ENCODE measurements around the gene VPS52. TPM values are rescaled to one million over a fixed set of nuclear protein-coding genes. Genes with fewer than 3 reads are reported as not detected.

The VPS52 gene
- total RNA-seq, 6 donors from 2014 or later = 30.1 to 170 (median 45.8) TPM

DNA sequence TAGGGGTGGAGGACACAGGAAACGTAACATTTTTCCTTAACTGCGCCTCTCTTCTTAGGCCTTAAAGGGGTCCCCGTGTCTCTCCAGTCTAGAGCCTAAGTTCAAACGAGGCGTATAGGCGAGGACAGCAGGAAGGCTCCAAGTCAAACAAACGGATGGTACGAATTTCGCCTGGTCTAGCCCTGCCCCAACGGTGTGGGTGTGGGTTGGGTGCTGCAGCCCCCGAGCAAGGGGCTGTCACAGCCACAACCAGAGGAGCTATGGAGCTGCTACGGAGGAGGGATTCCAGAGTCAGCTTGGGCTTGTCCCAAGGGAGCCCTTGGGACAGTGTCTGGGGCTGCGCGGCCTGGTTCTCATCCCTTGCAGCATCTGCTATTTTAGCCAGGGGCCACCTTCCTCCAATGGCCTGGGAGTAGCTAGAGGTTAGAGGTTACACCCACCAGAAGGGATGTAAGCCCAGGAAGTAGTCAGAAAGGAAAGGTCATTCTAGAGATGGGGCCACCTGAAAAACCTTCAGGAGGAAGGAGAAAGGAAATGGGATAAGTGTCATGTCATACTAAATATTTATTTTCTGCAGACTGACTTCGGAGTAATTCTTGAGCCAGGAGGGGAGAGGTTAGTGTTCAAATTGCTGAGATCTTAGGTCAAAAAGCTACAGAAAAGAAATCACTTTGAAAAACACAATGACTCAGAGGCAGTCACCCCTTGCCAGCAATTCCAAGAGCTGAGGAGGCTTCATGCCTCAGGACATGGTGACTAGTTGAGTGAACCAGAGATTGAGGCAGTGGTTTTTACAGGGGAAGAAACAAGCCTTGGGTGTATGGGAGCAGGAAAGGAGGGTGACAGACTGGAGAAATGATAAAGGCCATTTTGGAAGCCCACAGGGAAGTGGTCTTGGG is 21.7 kb downstream of the VPS52 start:
- TF ChIP-seq EP300 (IDR thresholded peaks at IDR 0.05) = no peak
- TF ChIP-seq POLR2A (IDR thresholded peaks at IDR 0.05) = peak in 1 of 4 donors; percentile 8
- DNase-seq = no peak
- Histone ChIP-seq H3K4me1 (peaks cover 23 to 30% (median 25%) of the 10 kb centered on the region in 4 donors), H3K27me3 (no peaks in the 10 kb centered on the region), H3K9me3 (no peaks in the 10 kb centered on the region), H3K27ac (peak overlapping the region; percentile 88 to 97 (median 93)), H3K4me3 (peak overlapping the region; percentile 44 to 57 (median 53)), H3K36me3 (peaks cover 0 to 12% (median 0%) of the 10 kb centered on the region in 4 donors)
- WGBS, 2 donors = 17 to 23% methylated on average over 14 to 15 of the region's 15 CpGs
- no peak for ATAC-seq (ENCODE audit: low FRiP score in 2 of 2)

DNA sequence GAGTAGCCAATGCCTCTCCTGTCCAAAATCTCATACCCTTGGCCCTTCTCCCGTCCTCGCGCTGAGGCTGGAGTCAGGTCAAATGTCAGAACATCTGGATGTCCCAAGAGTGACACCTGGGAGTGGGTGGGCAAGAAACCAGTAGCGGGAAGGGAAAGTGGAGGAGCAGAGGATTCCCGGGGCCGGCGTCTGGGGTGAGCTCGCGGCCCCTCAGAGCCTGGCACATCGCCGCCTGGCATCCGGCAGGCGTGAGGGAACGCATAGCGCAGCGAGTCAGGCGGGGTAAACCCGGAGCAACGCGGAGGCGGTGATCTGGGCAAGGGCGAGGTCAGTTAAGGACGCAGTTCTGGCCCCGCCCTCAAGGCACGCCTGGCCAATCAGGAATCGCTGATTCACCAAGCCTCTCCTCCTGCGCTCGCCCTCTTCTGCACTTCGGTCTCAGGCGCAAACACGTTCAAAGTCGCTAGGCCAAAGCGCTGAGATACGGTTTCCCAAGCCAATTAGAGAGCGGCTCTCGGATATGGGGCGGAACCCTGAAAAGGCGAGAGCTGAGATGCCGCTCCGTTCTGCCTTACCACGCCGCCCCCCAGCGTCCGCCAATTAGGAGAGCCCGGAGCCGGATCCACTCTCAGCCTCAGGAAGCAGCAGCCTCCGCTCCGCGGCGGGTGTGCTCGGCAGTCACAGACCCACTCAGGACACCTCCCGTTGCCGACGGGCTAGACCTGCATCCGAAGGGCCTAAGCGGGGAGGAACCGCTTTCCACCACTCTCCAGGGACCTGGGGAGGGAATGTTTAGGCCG is 22.5 kb downstream of the VPS52 start:
- Histone ChIP-seq H3K4me1 (peaks cover 23 to 30% (median 25%) of the 10 kb centered on the region in 4 donors), H3K9me3 (no peaks in the 10 kb centered on the region), H3K27ac (peak overlapping the region; percentile 88 to 97 (median 93)), H3K4me3 (peak overlapping the region; percentile 44 to 57 (median 53)), H3K36me3 (peaks cover 0 to 4% (median 0%) of the 10 kb centered on the region in 4 donors), H3K27me3 (no peaks in the 10 kb centered on the region)
- ATAC-seq (ENCODE audit: low FRiP score in 2 of 2) (peak; percentile 98 to 99), DNase-seq (peak; percentile 95 to 98)
- 0% methylated on average over 21 to 58 of the region's 58 CpGs for WGBS, 2 donors
- TF ChIP-seq, protein P1, sequence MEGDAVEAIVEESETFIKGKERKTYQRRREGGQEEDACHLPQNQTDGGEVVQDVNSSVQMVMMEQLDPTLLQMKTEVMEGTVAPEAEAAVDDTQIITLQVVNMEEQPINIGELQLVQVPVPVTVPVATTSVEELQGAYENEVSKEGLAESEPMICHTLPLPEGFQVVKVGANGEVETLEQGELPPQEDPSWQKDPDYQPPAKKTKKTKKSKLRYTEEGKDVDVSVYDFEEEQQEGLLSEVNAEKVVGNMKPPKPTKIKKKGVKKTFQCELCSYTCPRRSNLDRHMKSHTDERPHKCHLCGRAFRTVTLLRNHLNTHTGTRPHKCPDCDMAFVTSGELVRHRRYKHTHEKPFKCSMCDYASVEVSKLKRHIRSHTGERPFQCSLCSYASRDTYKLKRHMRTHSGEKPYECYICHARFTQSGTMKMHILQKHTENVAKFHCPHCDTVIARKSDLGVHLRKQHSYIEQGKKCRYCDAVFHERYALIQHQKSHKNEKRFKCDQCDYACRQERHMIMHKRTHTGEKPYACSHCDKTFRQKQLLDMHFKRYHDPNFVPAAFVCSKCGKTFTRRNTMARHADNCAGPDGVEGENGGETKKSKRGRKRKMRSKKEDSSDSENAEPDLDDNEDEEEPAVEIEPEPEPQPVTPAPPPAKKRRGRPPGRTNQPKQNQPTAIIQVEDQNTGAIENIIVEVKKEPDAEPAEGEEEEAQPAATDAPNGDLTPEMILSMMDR (IDR thresholded peaks at IDR 0.05) = peak in 3 of 6 experiments; percentile 38 to 43 (median 39)
- TF ChIP-seq POLR2A (IDR thresholded peaks at IDR 0.05) (peak in 3 of 4 donors; percentile 75 to 90 (median 82)), EP300 (IDR thresholded peaks at IDR 0.05) (no peak), POLR2AphosphoS5 (IDR thresholded peaks at IDR 0.05) (peak; percentile 44 to 78)

DNA sequence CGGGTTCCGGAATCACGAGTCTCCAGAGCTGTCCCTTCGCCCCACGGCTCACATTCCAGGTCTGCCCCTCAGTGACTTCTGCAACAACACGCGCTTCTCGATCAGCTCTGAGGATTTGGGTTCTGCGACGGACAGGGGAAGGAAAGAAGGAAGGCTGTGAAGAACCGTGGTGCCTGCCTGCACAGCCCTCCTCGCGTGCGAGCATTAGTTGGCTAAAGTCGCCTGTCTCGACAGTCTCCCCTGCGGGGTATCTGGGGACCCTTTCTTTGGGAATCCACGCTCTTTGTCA is 23.1 kb downstream of the VPS52 start:
- Histone ChIP-seq H3K27ac (peak overlapping the region; percentile 88 to 97 (median 93)), H3K27me3 (no peaks in the 10 kb centered on the region), H3K36me3 (peaks cover 0 to 3% (median 0%) of the 10 kb centered on the region in 4 donors), H3K9me3 (no peaks in the 10 kb centered on the region), H3K4me3 (peak overlapping the region; percentile 11 to 57 (median 46)), H3K4me1 (peaks cover 23 to 30% (median 25%) of the 10 kb centered on the region in 4 donors)
- peak; percentile 20 to 23 for ATAC-seq (ENCODE audit: low FRiP score in 2 of 2)
- 2% methylated on average over 8 to 18 of the region's 18 CpGs for WGBS, 2 donors
- TF ChIP-seq EP300 (IDR thresholded peaks at IDR 0.05) = no peak
- TF ChIP-seq, protein P1 (IDR thresholded peaks at IDR 0.05) = peak in 1 of 6 experiments; percentile 13
- DNase-seq = no peak

DNA sequence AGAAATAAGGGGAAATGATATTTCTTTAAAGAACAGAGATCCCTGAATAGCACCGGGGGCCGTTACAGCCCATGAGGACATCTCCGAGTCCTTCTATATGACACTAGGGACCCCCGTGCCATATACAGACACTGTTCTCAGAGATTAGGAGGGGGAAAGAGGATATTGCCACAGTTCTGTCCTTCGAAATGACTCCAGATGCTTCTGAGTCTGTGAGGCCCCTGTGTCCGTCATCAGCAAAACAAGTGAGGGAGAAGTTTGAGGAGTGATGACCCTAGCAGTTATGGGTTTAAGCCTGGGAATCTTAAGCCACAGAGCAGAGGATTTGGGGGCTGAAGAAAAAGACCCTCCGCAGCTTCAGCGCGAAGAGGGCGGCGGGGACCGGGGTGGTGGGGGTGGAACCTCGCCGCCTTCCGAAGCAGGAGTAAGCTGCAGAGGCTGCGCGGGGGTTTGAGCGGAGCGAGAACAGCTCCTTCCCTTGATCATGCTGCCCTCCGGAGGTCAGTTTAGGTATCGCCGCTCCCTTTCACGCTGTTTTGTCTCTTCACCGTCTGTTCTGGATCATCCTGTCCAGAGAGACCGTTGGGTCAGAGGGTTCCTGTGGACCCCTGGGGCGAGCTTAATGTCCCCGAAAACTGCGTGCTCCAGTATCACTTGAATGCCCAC is 23.6 kb downstream of the VPS52 start:
- H3K36me3 ChIP-seq = peaks cover 0 to 3% (median 0%) of the 10 kb centered on the region in 4 donors
- H3K4me3 ChIP-seq = peak overlapping the region; percentile 11 to 57 (median 46)
- H3K27me3 ChIP-seq = no peaks in the 10 kb centered on the region
- peak; percentile 86 to 89 for DNase-seq
- H3K9me3 ChIP-seq = no peaks in the 10 kb centered on the region
- TF ChIP-seq POLR2A (IDR thresholded peaks at IDR 0.05) = no peak
- no peak for TF ChIP-seq EP300 (IDR thresholded peaks at IDR 0.05)
- TF ChIP-seq, protein P1 (IDR thresholded peaks at IDR 0.05) = peak; percentile 93 to 97 (median 96)
- peak in 1 of 2 donors; percentile 19 for TF ChIP-seq POLR2AphosphoS5 (IDR thresholded peaks at IDR 0.05)
- H3K4me1 ChIP-seq = peaks cover 23 to 30% (median 25%) of the 10 kb centered on the region in 4 donors
- H3K27ac ChIP-seq = peak overlapping the region; percentile 88 to 97 (median 93)
- WGBS, 2 donors = 7 to 8% methylated on average over 21 to 28 of the region's 28 CpGs
- ATAC-seq (ENCODE audit: low FRiP score in 2 of 2) = peak; percentile 93 to 94
